Cerebellar cortex (tissue), 1 donor: Measurements from ENCODE around the gene JHY.

ENCODE experiments used
- DNase-seq: peaks from one replicate; pipeline ENCODE4 v3.0.0-alpha.2; 2015; ENCODE audit warnings: low spot score

JHY gene

DNA sequence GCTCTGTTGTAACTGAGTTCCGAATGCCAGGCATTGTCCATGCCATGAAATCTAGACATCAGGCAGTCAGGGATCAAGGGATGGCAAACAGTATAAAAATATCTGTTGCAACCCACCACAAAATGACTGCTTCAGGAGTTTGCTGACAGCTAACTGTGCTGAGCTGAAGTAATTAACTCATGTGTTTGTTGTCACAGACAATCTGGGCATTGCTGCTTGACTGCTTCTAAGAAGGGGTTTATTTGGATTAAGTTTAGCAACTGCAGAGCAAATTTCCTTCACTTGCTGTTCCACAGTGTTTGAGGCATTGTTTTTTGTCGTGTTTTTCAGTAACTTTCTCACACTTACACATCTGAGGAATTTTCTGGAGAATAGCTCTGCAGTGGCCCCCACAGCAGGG is 68.7 kb downstream of the JHY start:
- DNase-seq = no peak

DNA sequence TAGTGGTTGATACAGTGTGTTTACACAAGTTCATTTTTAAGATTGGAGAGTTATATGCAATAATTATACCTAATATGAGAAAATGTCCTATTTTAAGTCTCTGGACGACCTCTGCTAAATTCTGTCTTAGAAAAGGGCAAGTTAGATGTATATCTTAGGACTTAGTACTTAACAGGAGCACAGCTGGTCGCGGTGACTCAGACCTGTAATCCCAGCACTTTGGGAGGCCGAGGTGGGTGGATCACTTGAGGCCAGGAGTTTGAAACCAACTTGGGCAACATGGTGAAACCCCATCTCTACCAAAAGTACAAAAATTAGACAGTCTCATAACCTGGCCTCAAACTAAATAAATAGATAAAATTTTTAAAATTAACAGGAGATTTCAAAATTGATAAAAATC is 71.9 kb downstream of the JHY start:
- no peak for DNase-seq

DNA sequence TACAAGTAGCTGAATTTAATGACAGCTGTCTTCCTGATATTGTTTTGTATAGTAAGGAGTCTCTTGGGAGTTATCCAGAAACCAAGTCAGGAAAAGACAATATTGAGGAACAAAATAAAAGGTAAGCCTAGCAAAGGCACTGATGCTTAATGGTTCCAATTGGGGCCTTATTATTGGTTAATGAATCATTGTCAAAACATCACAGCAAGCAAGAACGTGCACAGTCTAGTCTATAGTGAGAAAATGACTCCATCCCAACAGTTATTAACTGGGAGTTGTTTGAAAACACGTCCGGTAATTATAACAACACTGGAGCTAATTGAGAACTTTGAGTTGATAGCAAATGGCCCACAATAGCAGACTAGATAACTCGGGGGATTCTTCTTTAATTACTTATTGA is 81.4 kb downstream of the JHY start:
- DNase-seq = no peak

DNA sequence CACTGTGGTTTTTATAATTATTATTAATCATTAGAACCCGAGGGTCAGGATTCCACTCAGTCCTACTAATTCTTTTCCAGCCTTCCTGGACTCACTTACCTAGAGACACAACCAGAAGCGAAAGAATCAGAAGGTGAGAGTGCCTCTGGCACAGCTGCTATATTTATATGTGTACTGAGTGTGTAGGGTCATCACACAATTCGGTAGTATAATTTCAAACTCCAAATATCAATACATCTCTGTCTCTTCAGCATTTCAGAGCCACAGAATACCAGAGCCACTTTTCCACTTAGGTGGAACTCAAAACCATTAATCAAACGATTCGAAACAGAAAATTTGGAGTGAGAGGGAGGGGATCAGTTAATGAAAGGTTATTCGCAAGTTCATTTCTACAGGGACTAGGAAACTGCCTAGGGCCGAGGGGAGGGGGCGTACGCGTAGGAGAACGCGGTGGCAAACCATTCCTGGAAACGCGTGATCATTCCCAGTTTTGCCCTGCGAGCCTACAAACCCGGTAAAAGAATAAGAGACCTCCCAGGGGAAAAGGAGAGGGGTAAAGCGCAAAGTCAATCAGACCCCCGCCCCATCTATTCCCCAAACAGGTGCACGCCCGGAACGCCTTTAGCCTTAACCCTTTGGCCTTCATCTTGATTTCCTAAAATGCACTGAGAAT is 93.6 kb downstream of the JHY start:
- no peak for DNase-seq

DNA sequence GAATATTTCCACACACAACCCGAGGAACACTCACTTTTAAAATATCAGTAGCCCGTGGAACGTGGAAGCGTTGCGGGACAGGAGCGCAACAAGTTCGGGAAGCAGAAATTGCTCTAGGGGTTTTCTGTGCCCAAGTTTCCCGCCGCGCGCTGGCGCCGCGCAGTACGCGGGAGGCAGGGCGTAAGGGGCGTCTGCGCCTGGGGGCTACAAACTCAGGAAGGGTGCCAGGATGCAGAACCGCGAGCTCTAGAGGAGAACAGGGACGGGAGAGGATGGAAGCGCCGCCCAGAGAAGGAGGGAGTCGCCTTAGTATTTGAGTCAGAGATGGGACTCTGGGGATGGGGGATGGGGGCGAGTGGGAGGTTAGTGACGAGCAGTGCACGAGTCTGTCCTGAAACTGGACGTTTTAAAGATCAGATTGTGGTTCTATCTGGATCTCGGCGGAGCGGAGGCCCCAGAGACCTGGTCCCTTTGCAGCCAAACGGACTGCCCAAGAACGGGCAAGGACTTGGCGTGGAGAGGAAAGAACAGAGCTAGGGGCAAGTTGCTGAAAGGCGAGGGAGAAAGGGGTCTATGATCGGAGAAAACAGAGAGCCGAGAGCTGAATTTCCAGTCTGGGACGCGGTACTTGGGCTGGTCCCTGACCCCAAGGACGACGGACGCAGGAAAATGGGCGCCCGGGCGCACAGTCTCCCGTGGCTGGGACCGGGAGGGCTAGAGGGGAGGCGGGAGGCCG is 94.3 kb downstream of the JHY start:
- no peak for DNase-seq

DNA sequence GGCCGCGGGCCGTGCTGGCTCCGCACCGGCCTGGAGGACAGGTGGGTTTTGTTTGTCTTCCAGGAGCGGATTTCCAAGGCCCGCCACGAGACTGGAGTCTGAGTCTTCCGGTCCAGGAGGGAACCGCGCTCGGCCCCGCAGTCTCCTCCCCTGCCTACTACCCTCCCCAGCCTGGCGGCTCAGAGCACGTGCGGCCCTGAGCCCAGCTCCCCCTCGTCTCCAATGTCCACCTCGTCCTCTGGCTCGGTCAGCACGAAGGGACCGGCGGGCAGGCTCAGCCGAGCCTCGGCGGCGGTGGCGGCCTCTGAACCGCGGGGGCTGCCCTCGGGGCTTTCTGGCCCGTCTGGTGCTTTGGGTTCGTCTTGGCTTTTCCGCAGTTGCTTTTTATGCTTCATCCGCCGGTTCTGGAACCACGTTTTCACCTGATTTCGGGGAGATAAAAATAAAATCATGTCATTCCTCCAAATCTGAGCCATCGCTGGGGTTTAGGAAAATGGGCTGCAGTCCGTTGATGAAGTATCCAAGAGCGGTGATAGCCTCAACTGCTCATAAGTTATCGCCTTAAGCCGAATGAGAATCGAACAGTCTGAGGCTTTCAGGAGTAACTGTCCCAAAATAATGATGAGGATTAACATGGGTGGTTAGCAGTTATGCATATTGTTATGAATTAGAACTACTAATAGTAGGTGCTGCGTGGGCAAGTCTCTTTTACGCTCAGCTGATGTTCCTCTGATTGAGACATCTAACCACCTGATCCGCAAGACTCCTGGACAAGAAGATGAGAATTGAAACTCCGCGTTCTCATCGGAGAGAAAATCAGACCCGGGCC is 95.1 kb downstream of the JHY start:
- DNase-seq = no peak

DNA sequence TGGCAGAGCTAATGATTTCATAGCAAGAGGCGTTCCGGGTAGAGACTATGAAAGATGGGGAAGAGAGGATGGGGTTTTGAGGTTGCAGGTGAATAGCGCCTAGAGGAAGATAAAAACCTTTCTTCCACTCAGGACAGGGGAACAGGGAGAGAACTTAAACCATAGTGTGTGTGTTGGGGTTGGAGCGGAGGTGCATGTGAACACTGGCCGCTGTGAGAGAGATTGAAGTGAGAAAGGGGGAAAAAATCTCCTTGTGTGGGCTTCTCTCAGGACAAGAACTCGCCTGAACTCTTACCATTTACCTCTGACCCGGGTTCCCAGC is 95.7 kb downstream of the JHY start:
- no peak for DNase-seq

DNA sequence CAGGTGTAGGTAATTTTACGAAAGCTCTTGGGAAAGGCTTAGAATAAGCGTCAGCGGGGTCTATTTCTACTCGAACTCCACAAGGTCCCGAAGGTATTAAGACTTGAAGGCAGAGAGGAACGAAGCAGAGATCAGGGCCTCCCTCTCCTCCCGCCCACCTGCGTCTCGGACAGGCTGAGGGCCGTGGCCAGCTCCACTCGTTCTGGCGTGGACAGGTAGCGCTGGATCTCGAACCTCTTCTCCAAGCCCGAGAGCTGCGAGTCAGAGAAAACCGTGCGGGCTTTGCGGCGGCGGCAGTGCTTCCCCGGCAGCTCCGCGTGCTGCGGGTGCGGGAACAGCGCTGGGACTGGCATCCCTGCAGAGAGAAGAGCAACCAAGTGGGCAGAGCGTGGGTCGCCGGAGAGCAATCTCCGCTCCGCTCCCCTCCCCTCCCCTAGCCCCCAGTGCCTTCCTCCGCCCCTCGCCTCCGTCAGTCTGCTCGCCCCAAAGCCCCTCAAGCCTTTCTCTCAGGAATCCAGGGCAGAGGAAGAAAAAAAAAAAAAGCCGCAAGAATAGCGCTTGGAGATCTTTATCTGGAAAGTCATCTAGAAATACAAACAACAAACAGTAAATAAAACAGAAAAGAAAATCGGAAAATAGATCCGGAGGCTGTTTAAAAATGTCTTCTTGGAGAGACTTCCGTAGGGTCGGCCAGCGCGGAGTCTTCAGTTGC is 96.7 kb downstream of the JHY start:
- DNase-seq = no peak

DNA sequence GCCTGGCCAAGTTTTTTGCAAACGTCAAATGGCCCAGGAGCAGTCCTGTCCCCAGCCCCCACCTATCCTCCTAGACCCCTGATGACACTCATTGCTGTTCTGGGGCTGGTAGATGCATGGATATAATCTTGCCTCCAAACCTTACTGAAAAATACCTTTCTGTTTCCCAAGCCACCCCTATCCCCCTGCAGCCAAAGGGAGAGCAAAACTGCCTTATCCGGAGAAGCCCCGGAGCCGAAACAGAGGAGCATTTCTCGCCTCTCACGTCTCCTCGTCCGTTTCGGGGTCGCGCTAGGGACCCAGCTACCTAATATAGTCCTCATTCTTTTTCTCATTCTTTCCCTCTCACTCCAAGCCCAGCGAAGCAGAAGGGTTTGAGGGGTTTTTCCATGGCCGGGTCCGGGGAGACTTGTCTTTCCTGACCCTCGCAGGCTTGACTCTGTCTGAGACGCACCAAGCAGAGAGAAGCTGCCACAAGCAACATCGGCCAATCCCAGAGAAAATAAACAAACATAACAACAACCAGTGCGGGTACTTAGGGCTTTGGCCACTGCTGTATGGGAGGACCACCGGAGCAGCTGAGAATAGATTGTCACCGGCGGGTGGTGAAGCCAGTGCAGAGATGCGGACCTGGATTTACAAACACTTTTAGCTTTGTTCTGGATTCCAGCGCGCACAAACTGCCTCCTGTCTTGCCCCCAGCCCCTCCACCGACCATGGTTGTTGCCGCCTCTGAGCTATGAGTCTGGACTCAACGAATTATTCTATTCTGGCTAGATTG is 97.4 kb downstream of the JHY start:
- DNase-seq = no peak

DNA sequence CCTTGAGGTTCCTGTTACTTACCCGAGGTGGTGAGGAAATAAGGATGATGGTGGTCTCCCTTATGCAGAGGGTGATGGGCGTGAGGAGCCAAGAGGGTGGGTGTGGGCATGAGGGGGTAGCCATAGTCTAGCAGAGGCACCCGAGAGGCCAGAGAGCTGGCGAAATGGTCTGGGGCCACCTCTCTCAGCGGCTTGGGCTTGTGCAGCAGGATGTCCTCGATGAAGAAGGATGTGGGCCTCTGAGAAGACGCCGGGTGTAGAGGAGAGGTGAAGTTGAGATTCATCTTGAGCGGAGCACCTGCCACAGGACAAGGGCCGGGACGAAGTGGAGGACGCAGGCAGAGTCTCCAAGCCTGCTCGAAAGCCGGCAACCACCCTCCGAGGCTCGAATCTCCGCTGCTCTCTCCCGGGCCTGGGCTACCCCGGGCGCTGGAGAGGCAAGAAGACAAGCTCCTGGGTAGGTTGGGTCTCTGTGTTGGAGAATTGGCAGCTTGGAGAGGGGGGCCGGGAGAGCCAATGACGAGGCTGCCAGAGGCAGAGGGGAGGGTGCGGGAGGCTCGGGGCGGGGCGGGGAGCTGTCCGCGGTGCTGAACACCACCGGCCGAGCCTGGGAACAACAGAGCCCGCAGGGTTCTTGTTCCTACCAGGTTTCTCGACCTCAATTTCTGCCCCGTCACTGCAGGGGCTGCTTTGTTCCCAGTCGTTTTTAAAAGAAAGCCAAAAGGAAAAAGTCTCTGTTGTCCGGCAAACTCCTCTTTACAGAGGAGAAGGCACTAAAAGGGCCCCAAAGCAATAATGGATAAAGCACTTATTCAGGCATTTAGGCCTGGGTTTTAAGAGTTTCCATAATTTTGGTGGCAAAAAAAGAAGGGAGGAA is 99.1 kb downstream of the JHY start, which contains the start of gene BSX:
BSX (minus strand) TSS at position 447 of the 877 bp plus-strand sequence; CDS start at position 284, 163 bp downstream.
- DNase-seq = no peak

DNA sequence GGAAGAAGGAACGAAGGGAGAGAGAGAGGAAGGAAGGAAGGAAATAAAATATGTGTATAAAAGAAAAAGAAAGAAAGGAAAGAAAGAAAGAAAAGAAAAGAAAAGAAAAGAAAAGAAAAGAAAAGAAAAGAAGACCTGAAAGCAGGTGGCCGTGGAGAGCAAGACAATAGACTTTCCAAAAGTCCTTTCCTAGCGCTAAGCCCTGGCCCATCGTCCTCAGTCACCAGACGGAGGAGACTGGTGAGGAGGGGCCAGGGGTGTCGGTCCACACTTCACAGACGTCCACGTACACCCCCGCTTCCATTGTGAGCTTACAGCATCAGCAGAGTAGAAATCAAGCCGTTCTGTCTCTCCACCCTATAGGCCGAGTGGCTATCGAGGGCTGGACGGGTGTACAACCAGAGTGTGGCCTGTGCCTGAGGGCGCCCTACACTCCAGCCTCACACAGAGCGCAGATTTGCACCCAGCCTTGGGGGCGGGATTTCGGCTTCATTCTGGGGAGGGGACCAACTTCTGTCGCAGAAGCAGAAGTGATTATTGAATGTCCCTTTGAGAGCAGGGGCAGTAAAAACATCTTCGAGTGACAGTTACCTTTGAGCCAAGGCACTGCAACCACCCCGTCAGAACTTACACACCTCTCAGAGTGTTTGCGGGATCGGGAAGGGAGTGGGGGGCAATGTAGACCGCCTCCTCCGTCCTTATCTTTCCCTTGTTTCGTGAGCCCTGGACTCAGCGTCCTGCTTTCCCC is 101.1 kb downstream of the JHY start:
- no peak for DNase-seq

DNA sequence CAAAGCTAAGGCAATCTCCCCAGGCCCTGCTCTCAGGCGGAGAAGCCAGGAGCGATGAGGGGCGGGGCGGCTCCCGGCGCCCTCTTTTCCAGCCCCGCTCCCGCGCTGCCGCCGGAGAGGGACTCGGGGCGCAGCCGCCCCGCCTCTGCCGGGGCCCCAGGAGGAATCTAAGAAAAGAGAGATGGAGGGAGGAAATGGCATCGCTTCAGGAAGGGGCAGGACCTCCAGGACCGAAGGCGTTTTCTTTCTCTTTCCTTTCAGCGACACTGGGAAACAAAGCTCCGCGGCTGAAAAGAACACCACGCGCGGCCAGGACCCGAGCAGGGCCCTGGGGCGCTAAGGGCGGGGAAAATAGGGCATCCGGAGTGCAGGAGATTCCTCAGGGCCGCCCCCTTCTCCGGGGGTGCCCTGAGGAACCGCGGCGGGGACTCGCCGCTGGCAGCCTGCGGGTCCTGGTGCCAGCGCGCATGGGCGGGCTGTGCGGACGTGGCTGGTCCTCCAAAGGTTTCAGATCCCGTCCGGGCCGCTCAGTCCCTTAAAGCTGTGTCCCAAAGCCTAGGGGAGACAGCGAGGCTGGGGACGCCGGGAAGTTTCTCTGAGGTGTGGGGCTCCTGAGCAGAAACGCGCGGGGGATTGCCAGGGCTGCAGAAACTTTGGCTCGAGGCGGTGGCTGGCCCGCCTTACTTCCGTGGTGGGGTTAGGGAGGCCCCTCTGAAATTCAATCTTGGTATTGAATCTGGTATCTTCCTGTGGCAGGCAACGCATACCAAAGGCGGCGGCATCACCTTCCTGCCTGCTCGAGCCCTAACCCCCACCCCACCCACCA is 101.8 kb downstream of the JHY start:
- DNase-seq = no peak

DNA sequence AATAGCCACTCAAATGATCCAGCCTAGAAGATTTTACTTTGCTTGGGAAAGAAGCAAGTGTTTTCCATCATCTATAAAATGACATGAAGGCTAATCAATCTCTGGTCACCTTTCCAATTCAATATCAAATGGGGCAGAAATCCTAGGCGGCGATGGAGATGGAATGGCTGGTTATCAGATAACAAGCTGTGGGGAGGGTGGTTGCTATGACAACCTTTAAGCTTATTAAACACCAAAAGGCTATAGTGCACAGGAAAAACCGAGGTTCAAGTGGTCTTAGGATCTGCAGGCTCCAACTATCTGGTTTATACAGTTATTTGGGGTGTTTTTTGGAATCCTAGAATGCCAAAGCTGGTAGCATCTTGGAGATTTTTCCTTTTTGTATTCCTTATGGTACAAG is 113.0 kb downstream of the JHY start:
- no peak for DNase-seq

DNA sequence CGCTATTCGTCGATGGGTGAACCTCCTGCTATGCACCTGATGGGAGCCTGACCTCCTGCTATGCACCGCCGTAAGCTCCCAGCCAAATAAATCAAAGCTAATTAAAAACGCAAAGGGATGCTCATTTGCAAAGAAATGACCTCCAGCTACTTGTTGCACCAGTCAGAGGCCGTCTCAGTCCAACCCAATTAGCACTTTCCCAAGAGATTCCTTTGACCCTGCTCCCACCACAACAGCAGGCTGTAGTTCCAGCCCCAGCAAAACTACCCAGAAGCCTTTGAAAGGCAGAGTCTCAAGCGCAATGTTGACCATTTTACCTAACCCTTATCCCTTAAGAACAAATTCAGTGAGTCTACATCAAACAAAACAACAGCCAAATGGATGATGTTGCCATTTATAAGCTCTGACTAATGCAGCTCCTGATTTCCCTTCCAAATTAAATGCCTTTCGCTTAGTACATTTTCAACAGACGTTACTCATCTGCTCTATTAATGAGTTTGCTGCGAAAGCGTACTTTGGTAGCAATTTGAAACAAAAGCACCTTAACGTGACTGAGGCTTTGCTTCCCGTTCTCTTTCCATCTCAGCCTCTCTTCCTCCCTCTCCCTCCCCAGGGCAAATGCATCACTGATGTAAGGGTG is 116.3 kb downstream of the JHY start:
- no peak for DNase-seq

DNA sequence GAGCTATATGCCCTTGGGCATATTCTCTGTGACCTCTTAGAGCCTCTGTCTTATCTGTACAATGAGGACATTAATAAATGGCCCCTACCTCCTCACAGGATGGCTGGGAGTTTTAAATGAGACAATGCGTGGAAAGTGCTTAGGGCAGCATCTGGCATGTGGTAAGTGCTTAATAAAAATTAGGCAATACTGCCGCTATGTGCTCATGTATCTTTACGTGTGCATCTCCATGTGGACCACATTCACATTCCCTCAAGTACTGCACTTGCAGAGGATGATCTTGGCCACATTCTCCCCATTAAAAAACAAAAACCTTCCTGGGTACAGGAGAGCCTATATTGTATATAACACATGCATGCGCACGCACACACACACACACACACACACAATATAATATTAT is 118.2 kb downstream of the JHY start:
- DNase-seq = no peak

DNA sequence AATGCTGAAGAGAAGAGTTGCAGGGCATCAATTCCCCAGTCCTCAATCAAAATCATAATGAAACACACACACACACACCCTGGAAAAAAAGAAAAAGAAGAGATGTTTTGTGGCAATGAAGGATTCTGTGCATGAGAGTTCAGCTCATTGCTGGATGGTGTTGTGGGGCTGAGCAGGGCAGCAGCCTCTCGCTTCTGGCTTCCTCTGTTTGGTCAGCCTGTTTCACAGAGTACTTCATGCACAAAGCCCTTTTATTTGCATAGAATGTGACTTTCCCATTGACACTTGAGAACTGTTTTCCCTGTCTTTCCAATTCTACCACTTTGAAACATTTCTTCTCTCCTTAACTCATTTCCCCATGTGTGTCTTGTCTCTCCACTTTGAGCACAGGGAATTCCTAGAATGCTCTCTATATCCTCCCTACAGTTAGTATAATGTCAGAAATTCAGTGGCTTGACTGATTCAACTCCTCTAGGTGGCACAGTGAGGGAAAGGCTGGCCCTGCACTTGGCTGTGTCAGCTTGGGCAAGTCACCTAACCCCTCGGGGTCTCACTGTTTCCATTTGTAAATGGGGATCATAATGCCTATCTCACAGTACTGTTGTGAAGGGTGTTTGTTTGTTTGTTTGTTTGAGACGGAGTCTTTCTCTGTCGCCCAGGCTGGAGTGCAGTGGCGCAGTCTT is 124.4 kb downstream of the JHY start:
- DNase-seq = no peak
